Activated T-helper 1 cell treated with Interleukin-2 at 50 U/mL for 16 hours (primary cell): ENCODE results near the gene RIC1.
"Not testable (repeated sequence)": the region's sequence is repeated elsewhere in the genome, so short reads cannot be mapped to it uniquely, and the experiment has no call there.

Experiments
- DNase-seq: peaks from one replicate; pipeline ENCODE4 v3.0.0-alpha.2; 2020; ENCODE audit warnings: low read depth

The RIC1 gene

GRCh38 chr9:5624655-5625054, 4.3 kb upstream of the RIC1 start:
- DNase-seq: no peak

GRCh38 chr9:5626727-5627634, 1.9 kb upstream of the RIC1 start:
- no peak for DNase-seq

- DNase-seq: not testable (repeated sequence)
These were observed 1.2 kb upstream of the RIC1 start for GRCh38 chr9:5627686-5628085.

GRCh38 chr9:5628183-5628529, 751 bp upstream of the RIC1 start:
- DNase-seq: no peak

GRCh38 chr9:5629312-5630080, 589 bp downstream of the RIC1 start:
- DNase-seq: peak; percentile 19

- no peak for DNase-seq
These were observed 1.2 kb downstream of the RIC1 start for GRCh38 chr9:5630081-5630507.

GRCh38 chr9:5631026-5631425, 2.1 kb downstream of the RIC1 start:
- no peak for DNase-seq

GRCh38 chr9:5632540-5632939, 3.6 kb downstream of the RIC1 start:
- no peak for DNase-seq

GRCh38 chr9:5633243-5633642, 4.3 kb downstream of the RIC1 start:
- DNase-seq: no peak

- no peak for DNase-seq
These were observed 6.5 kb downstream of the RIC1 start for GRCh38 chr9:5635390-5635789.

GRCh38 chr9:5639816-5640215, 10.9 kb downstream of the RIC1 start:
- DNase-seq: no peak

- no peak for DNase-seq
These were observed 13.3 kb downstream of the RIC1 start for GRCh38 chr9:5642170-5642569.

- DNase-seq: no peak
These were observed 14.2 kb downstream of the RIC1 start for GRCh38 chr9:5643005-5643624.

GRCh38 chr9:5644501-5644900, 15.6 kb downstream of the RIC1 start:
- DNase-seq: no peak

GRCh38 chr9:5646116-5646515, 17.2 kb downstream of the RIC1 start:
- DNase-seq: no peak

GRCh38 chr9:5650356-5651105, 21.6 kb downstream of the RIC1 start:
- no peak for DNase-seq

GRCh38 chr9:5651246-5651645, 22.3 kb downstream of the RIC1 start:
- no peak for DNase-seq

GRCh38 chr9:5652821-5653220, 23.9 kb downstream of the RIC1 start:
- no peak for DNase-seq

- DNase-seq: not testable (repeated sequence)
These were observed 33.9 kb downstream of the RIC1 start for GRCh38 chr9:5662804-5663203.

GRCh38 chr9:5665059-5665458, 36.2 kb downstream of the RIC1 start:
- no peak for DNase-seq

GRCh38 chr9:5667391-5667790, 38.5 kb downstream of the RIC1 start:
- DNase-seq: no peak

- DNase-seq: no peak
These were observed 41.2 kb downstream of the RIC1 start for GRCh38 chr9:5670079-5670478.
